HUES48 (cell line): Measurements from ENCODE around the gene MGAT5.

Experiments used
- H3K27ac ChIP-seq: one replicate; pipeline ENCODE4 v1.7.0; 2013; ENCODE audit warnings: low read depth, low read length, inconsistent platforms
- H3K27me3 ChIP-seq: 2 replicates; pipeline ENCODE4 v1.6.1; 2013; ENCODE audit warnings: mild to moderate bottlenecking, low read length; ENCODE audit not compliant: control insufficient read depth, insufficient read depth
- H3K36me3 ChIP-seq: 2 replicates; pipeline ENCODE4 v1.6.1; 2013; ENCODE audit warnings: low read length; ENCODE audit not compliant: control insufficient read depth, insufficient read depth
- H3K4me1 ChIP-seq: 2 replicates; pipeline ENCODE4 v1.6.1; 2013; ENCODE audit warnings: mild to moderate bottlenecking, low read length; ENCODE audit not compliant: control insufficient read depth, insufficient read depth
- H3K4me3 ChIP-seq: 2 replicates; pipeline ENCODE4 v1.5.1; 2013; ENCODE audit warnings: mild to moderate bottlenecking, low read depth, low read length
- H3K9ac ChIP-seq: 2 replicates; pipeline ENCODE4 v1.6.1; 2013; ENCODE audit warnings: mild to moderate bottlenecking, low read depth, low read length, moderate library complexity
- H3K9me3 ChIP-seq: 2 replicates; pipeline ENCODE4 v1.6.1; 2013; ENCODE audit warnings: low read length; ENCODE audit not compliant: control insufficient read depth, insufficient read depth

The MGAT5 gene

DNA sequence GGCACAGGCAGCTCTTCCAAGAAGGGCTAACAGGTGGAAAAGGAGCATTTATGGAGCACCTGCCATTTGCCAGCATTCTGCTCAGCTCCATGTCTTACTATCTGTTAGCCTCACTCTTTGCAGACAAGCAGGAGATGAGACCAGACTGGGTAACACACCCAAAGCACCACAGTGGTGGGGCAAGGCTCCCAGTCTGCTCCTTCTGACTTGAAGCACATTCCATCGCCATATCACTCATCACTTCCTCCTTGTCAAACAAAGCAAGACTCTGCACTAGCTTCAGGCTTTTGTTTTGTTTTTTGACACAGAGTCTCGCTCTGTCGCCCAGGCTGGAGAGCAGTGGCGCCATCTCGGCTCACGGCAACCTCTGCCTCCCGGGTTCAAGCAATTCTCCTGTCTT, 182.8 kb downstream of the MGAT5 start:
- Histone ChIP-seq H3K27me3 (peaks cover 19% of the 10 kb centered on the region), H3K9ac (no peak overlapping the region), H3K4me3 (no peak overlapping the region), H3K4me1 (peaks cover 10% of the 10 kb centered on the region), H3K27ac (no peak overlapping the region), H3K36me3 (0 out of 2 replicates have a peak, but pooled peaks cover 4% of the 10 kb centered on the region), H3K9me3 (no peaks in the 10 kb centered on the region)

DNA sequence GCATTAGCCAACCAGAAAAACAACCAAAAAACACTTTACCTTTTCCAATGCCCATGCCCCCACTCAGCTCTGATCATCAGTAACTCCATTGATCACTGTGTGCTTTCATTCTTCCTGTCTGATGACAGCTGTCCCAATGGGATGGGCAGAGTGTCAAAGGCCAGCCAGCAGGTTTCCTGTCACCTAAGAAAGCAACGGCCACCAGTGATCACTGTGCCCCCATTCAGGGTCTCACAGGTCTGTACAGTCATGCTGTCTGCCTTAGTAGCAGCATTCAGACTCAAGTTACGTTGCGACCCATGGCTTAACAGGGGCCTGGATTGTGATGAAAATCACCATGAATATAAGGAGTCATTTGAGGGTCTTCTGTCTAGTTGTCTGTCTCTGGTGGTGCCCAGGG, 184.5 kb downstream of the MGAT5 start:
- Histone ChIP-seq H3K4me3 (no peak overlapping the region), H3K4me1 (no peaks in the 10 kb centered on the region), H3K9me3 (no peaks in the 10 kb centered on the region), H3K27ac (no peak overlapping the region), H3K36me3 (0 out of 2 replicates have a peak, but pooled peaks cover 4% of the 10 kb centered on the region), H3K9ac (no peak overlapping the region), H3K27me3 (peaks cover 6% of the 10 kb centered on the region; the same call in 1 of the 2 replicates)

DNA sequence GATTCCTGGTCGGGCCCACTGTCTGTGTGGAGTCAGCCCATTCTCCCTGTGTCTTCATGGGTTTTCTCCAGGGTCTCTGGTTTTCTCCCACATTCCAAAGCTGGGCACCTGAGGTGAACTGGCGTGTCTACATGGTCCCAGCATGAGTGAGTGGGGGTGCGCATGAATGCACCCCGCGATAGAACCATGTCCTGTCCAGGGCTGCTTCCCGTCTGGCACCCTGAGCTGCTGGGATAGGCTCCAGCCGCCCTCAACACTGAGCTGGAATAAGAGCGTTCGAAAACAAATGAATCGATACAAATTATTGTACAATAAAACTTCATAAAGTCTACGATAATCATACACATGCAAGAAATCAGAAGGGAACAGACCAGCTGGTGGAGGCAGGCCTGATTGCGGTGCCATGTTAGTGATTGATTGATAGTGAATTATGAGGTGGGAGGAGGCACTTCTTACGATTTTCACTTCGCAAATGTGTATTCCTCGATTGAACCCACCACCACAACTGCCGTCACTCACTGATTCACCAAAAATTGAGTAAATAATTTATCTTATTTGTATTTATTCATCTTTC, 186.6 kb downstream of the MGAT5 start:
- Histone ChIP-seq H3K4me1 (no peaks in the 10 kb centered on the region), H3K36me3 (0 out of 2 replicates have a peak, but pooled peaks cover 8% of the 10 kb centered on the region)

DNA sequence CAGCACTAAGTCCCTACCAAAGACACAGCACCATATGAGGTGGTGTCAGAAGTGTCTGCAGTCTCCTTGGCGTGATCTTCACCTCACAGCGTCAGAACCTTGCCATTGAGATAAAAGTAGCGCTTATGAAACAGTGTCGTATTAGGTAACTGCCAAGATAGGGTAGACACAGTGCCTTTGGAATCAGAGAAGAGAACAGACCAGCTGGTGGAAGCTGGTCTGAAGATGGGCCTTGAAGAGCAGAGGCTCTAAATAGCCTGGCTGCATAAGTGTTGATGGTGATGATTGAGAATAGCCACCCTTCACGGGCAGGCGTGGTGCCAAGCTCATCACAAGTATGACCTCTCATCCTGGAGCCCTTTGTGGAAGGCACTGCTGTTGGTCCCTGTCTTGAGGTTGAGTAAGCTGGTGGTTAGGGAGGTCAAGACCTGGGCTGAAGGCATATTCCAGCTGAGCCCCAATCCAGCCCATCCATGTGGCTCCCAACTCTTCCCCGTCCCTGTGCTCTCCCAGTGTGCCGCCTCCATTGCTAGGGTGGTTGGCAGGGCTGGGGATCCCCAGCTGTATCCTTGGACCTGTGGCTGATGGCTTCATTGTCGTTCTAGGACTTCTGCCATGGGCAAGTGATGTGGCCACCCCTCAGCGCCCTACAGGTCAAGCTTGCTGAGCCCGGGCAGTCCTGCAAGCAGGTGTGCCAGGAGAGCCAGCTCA, 187.4 kb downstream of the MGAT5 start:
- H3K36me3 ChIP-seq: 0 out of 2 replicates have a peak, but pooled peaks cover 8% of the 10 kb centered on the region

More for the DNA sequence above, 186.6 kb downstream of the MGAT5 start:
- Histone ChIP-seq H3K9me3 (no peaks in the 10 kb centered on the region), H3K9ac (no peak overlapping the region), H3K27ac (no peak overlapping the region), H3K4me3 (no peak overlapping the region), H3K27me3 (no peaks in the 10 kb centered on the region)

DNA sequence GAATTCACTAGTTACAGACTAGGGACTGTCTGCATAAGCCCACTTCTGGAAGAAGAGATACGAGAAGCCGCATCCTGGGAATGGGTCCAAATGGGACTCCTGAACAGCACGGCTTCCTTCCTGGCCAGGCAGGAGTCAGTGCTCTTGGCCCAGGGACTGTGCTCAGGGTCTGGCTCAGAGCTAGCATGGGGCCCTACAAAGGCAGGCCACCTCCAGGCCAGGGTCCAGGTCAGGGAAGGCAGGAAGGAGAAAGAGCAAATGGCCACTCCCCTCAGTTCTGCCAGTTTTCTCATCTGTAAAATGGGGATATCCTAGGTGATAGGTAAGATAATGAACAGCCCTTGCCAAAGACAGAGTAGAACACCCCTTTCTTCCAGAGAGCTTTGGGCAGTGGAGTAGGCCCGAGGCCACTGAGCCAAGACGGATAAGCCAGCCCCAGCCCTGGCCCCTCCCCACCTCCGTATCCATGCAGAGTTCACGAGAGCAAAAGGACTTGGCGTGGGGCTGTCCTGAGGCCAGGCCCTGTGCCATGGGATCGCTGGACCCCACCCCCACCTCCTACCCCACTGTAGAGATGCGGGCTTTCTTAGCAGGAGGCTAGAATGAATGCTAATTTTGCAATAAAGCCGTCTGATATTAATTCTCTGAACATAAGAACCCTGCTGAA, 190.1 kb downstream of the MGAT5 start:
- H3K27me3 ChIP-seq: no peaks in the 10 kb centered on the region
- H3K9me3 ChIP-seq: no peaks in the 10 kb centered on the region
- no peak overlapping the region for H3K4me3 ChIP-seq
- H3K9ac ChIP-seq: no peak overlapping the region
- no peak overlapping the region for H3K27ac ChIP-seq
- H3K4me1 ChIP-seq: no peaks in the 10 kb centered on the region
- H3K36me3 ChIP-seq: 0 out of 2 replicates have a peak, but pooled peaks cover 13% of the 10 kb centered on the region

More for the DNA sequence above, 187.4 kb downstream of the MGAT5 start:
- H3K4me3 ChIP-seq: no peak overlapping the region
- H3K27ac ChIP-seq: no peak overlapping the region
- H3K9me3 ChIP-seq: no peaks in the 10 kb centered on the region
- H3K9ac ChIP-seq: no peak overlapping the region
- no peaks in the 10 kb centered on the region for H3K27me3 ChIP-seq
- no peaks in the 10 kb centered on the region for H3K4me1 ChIP-seq

DNA sequence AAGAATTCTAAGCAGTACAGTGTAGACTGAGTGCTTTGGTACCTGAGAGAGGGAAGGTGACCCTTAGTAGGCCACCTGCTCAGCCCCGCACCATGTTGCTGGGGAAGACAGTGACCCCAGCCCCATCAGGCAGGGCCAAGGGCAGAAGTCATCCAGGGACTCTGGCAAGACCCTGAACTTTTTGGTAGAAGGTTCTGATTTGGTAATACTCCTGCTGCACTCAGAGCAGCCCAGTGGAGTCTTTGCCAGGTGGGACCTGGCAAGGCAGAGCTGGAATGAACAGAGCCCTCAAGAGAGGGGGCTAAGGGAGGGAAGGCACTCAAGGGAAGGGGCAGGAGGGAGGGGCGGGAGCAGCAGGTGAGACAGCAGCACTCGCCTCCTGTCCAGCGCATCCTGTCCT, 191.2 kb downstream of the MGAT5 start:
- 0 out of 2 replicates have a peak, but pooled peaks cover 13% of the 10 kb centered on the region for H3K36me3 ChIP-seq
- no peaks in the 10 kb centered on the region for H3K27me3 ChIP-seq
- H3K9me3 ChIP-seq: no peaks in the 10 kb centered on the region
- H3K4me1 ChIP-seq: no peaks in the 10 kb centered on the region
- H3K4me3 ChIP-seq: no peak overlapping the region
- no peak overlapping the region for H3K27ac ChIP-seq
- H3K9ac ChIP-seq: no peak overlapping the region

DNA sequence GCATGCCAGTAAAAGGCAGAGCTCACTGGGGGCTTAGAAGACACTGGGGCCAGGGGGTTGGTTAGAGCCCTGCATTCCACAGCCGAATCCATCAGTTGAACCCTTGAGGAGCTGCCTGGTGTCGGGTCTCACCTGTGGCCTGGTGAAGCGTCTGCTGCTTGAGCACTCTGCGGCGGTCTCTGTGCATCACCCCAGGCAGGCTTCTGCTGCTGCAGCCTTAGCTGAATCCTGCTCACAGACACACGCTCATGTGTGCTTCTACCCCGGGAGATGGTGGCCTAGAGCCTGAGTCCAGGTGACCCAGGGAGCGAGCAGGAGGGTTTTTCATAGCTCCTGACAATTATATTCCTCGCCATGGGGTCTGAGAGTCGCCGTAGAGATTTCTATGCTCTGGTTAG, 192.1 kb downstream of the MGAT5 start:
- no peak overlapping the region for H3K27ac ChIP-seq
- no peak overlapping the region for H3K9ac ChIP-seq
- H3K4me3 ChIP-seq: no peak overlapping the region
- H3K4me1 ChIP-seq: 0 out of 2 replicates have a peak, but pooled peaks cover under 1% of the 10 kb centered on the region
- no peaks in the 10 kb centered on the region for H3K9me3 ChIP-seq
- no peaks in the 10 kb centered on the region for H3K27me3 ChIP-seq
- H3K36me3 ChIP-seq: 0 out of 2 replicates have a peak, but pooled peaks cover 13% of the 10 kb centered on the region

DNA sequence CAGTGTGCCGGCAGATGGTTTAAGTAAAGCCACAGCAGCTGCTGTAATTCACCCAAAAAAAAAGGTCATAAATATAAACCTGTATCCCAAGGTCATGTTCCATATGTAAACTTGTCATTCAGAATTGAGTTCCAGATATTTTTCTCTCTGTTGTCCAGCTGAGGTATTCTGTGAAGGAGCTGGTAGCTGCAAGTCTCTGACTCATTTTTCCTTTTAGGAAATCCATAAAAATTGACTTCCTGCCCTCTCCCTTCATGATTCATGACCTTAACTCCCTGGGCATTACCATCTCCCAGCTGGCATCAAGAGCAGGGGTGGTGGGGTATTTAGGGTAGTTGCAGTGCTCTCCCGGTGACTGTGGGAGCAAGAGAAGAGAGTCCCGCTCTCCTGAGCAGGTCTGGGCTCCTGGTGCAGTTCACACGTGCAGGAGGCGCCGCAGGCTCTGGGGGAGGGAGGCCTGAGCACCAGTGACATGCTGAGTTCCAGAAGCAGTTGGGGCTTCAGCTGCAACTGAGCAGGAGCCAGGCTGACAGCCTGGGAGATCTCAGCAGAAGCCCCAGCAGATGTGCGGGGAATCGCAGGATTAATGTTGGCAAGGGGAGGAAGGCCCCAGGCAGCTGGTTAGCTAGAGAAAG, 192.6 kb downstream of the MGAT5 start:
- Histone ChIP-seq H3K4me1 (0 out of 2 replicates have a peak, but pooled peaks cover 3% of the 10 kb centered on the region), H3K9me3 (no peaks in the 10 kb centered on the region), H3K36me3 (0 out of 2 replicates have a peak, but pooled peaks cover 11% of the 10 kb centered on the region), H3K4me3 (no peak overlapping the region), H3K27ac (no peak overlapping the region), H3K9ac (no peak overlapping the region), H3K27me3 (no peaks in the 10 kb centered on the region)

DNA sequence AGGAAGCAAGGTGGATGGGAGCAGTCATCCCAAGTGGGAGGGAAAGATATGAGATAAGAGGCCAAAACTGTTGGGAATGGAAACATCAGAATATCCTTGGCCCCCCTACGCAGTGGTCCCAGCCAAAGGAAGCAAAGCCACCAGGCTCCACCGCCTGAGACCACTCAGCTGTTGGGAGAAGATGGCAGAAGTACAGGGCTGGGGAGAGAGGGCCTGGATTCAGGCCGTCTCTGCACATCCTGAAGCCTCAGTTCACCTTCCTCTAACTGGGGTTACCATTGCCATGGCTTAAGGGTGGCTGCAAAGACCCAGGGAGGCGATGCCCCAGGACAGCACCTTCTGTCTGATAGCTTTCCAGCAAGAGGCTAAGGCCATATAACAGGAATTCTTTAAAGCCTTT, 193.8 kb downstream of the MGAT5 start:
- H3K36me3 ChIP-seq: 0 out of 2 replicates have a peak, but pooled peaks cover 9% of the 10 kb centered on the region
- no peak overlapping the region for H3K27ac ChIP-seq
- H3K4me1 ChIP-seq: 0 out of 2 replicates have a peak, but pooled peaks cover 3% of the 10 kb centered on the region
- no peaks in the 10 kb centered on the region for H3K9me3 ChIP-seq
- no peak overlapping the region for H3K4me3 ChIP-seq
- no peak overlapping the region for H3K9ac ChIP-seq
- H3K27me3 ChIP-seq: no peaks in the 10 kb centered on the region

DNA sequence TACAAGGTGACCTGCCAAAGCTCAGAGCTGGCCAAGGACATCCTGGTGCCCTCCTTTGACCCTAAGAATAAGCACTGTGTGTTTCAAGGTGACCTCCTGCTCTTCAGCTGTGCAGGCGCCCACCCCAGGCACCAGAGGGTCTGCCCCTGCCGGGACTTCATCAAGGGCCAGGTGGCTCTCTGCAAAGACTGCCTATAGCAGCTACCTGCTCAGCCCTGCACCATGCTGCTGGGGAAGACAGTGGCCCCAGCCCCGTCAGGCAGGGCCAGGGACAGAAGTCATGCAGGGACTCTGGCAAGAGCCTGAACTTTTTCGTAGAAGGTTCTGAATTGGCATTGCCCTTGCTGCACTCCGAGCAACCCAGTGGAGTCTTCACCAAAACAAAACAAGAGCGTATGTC, 194.8 kb downstream of the MGAT5 start:
- Histone ChIP-seq H3K9ac (no peak overlapping the region), H3K9me3 (no peaks in the 10 kb centered on the region), H3K27ac (no peak overlapping the region), H3K27me3 (no peaks in the 10 kb centered on the region), H3K4me1 (0 out of 2 replicates have a peak, but pooled peaks cover 3% of the 10 kb centered on the region), H3K36me3 (0 out of 2 replicates have a peak, but pooled peaks cover 9% of the 10 kb centered on the region), H3K4me3 (no peak overlapping the region)
